ENCODE measurements around the gene GLRA3.

DNA sequence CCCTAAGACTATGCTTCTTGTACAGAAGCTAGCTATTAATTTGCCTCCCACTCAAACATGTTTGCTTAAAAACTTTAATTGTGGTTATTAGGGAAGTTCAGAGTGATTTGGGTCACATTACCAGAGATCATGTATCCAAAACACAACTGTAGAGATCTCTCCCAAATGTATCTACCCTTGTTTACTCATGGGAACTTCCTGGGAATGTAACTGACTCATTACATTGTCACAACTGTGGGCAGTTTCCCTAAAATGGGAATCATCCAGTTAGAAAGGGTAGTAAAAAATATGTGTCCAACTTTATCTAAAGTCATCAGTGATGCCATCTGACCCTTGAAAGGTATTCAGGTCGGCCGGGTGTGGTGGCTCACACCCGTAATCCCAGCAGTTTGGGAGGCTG lies 40.3 kb upstream of the GLRA3 start:
- no peak for TF ChIP-seq POLR2AphosphoS5 (IDR thresholded peaks at IDR 0.05; ENCODE audit: low read length)
- TF ChIP-seq, protein P1, sequence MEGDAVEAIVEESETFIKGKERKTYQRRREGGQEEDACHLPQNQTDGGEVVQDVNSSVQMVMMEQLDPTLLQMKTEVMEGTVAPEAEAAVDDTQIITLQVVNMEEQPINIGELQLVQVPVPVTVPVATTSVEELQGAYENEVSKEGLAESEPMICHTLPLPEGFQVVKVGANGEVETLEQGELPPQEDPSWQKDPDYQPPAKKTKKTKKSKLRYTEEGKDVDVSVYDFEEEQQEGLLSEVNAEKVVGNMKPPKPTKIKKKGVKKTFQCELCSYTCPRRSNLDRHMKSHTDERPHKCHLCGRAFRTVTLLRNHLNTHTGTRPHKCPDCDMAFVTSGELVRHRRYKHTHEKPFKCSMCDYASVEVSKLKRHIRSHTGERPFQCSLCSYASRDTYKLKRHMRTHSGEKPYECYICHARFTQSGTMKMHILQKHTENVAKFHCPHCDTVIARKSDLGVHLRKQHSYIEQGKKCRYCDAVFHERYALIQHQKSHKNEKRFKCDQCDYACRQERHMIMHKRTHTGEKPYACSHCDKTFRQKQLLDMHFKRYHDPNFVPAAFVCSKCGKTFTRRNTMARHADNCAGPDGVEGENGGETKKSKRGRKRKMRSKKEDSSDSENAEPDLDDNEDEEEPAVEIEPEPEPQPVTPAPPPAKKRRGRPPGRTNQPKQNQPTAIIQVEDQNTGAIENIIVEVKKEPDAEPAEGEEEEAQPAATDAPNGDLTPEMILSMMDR (IDR thresholded peaks at IDR 0.05 in 2 of 3, conservative IDR thresholded peaks at IDR 0.05 in 1 of 3; ENCODE audit: control insufficient read depth in 2 of 3, extremely low read depth in 1 of 3, insufficient read depth in 1 of 3, low read depth in 3 of 3, low read length in 3 of 3), result no peak
- no peak for TF ChIP-seq NRF1 (conservative IDR thresholded peaks at IDR 0.05; ENCODE audit: low read depth, low read length)
- no peak for TF ChIP-seq ZSCAN29 (IDR thresholded peaks at IDR 0.05)
- TF ChIP-seq MXI1 (IDR thresholded peaks at IDR 0.05; ENCODE audit: low read depth, low read length), result no peak
- no peak for TF ChIP-seq JUND (IDR thresholded peaks at IDR 0.05; ENCODE audit: low read depth, low read length)
- TF ChIP-seq, protein P2, sequence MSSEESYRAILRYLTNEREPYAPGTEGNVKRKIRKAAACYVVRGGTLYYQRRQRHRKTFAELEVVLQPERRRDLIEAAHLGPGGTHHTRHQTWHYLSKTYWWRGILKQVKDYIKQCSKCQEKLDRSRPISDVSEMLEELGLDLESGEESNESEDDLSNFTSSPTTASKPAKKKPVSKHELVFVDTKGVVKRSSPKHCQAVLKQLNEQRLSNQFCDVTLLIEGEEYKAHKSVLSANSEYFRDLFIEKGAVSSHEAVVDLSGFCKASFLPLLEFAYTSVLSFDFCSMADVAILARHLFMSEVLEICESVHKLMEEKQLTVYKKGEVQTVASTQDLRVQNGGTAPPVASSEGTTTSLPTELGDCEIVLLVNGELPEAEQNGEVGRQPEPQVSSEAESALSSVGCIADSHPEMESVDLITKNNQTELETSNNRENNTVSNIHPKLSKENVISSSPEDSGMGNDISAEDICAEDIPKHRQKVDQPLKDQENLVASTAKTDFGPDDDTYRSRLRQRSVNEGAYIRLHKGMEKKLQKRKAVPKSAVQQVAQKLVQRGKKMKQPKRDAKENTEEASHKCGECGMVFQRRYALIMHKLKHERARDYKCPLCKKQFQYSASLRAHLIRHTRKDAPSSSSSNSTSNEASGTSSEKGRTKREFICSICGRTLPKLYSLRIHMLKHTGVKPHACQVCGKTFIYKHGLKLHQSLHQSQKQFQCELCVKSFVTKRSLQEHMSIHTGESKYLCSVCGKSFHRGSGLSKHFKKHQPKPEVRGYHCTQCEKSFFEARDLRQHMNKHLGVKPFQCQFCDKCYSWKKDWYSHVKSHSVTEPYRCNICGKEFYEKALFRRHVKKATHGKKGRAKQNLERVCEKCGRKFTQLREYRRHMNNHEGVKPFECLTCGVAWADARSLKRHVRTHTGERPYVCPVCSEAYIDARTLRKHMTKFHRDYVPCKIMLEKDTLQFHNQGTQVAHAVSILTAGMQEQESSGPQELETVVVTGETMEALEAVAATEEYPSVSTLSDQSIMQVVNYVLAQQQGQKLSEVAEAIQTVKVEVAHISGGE (CRISPR knock-in tag; IDR thresholded peaks at IDR 0.05), result no peak
- TF ChIP-seq ETV6 (conservative IDR thresholded peaks at IDR 0.05 in 1 of 2, IDR thresholded peaks at IDR 0.05 in 1 of 2; ENCODE audit: borderline replicate concordance in 1 of 2, low read depth in 1 of 2), result no peak
- TF ChIP-seq POLR2A (IDR thresholded peaks at IDR 0.05; ENCODE audit: low read depth, low read length), result no peak
